ENCODE results near the gene UBE2V1. TPM values are rescaled to one million over a fixed set of nuclear protein-coding genes. Genes with fewer than 3 reads are reported as not detected.

Gene UBE2V1
- total and polyA plus RNA-seq, 7 donors = 55.0 to 117 (median 80.4) TPM

DNA sequence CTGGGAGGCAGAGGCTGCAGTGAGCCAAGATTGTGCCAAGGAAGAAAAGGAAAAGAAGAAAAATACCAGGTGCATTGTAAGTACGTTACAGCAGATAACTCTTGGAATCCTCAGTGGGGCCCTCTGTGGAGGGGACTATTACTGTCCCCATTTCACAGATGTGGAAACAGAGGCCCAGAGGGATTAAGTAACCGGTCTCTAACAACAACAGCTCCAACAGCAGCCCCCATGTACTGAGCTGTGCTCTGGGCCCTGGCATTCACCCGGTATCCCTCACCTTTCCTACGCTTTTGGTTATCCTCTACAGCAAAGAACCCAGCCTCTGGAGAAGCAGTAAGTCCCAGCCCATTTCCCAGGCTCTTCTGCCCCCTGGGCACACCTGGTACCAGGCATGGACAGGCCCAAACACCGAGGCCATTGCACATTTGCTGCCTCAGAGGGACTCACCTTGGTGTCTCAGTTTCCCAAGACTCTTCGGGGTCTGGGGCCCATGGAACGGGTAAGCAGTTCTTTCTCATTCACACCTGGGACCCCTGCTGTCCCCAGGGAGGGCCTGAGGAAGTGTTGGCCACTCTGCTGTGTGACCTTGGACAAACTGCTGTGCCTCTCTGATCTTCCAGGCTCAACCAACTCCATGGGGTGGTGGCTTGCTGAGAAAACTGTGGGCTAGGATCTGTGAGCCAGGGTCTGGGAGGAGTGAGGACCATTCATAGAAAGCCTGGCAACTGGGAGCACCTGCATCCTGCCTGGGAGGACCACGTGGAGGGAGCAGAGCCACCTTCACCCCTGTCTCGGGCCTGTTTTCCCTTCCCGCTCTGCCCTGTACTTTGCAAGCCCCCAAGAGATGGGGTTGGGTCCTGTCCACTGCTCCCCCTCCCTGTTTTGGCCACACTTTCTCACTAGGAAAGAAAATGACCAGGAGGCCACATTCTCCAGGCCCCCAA lies 70.3 kb downstream of the UBE2V1 start:
- no peaks in the 10 kb centered on the region for H3K27me3 ChIP-seq
- TF ChIP-seq POLR2AphosphoS5 (IDR thresholded peaks at IDR 0.05) = no peak
- no peak for TF ChIP-seq EP300 (IDR thresholded peaks at IDR 0.05)
- no peaks in the 10 kb centered on the region for H3K9me3 ChIP-seq
- H3K4me3 ChIP-seq = no peak overlapping the region
- WGBS, 2 donors = 90 to 92% methylated on average over 10 of the region's 10 CpGs
- no peak for DNase-seq
- H3K27ac ChIP-seq = no peak overlapping the region
- intact Hi-C loops (cut with DNase I) = no loop called here
- no peaks in the 10 kb centered on the region for H3K4me1 ChIP-seq
- no peaks in the 10 kb centered on the region for H3K36me3 ChIP-seq

DNA sequence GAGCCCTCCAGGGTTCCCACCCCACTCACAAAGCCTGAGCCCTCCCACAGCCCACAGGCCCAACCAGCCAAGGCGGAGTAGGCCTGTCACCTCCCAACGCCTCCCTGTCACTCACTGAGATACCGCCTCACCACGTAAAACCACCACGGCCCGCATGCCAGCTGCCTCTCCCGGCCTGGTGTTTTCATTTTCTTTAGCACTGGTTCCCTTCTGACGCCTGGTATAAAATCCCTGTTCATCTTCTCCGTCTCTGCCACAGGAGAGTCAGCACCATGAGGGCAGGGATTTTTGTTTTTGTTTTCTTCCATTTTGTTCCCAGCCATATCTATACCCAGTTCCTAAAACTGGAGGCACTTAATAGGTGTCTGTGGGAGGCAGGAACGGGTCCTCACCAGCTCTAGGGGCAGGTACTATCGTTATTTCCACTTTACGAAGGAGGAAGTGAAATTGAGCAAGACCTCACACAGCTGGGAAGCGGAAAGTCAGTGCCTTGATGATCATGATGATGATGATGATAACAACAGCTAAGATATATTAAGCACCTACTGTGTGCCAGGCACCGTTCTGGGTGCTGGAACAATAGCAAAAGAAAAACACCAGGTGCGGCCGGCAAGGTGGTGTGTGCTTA lies 71.6 kb downstream of the UBE2V1 start:
- Histone ChIP-seq H3K4me3 (no peak overlapping the region), H3K27ac (no peak overlapping the region), H3K4me1 (no peaks in the 10 kb centered on the region), H3K27me3 (no peaks in the 10 kb centered on the region), H3K9me3 (no peaks in the 10 kb centered on the region), H3K36me3 (no peaks in the 10 kb centered on the region)
- 56 to 74% methylated on average over 16 of the region's 16 CpGs for WGBS, 2 donors
- TF ChIP-seq EP300 (IDR thresholded peaks at IDR 0.05) = no peak
- TF ChIP-seq, protein P1, sequence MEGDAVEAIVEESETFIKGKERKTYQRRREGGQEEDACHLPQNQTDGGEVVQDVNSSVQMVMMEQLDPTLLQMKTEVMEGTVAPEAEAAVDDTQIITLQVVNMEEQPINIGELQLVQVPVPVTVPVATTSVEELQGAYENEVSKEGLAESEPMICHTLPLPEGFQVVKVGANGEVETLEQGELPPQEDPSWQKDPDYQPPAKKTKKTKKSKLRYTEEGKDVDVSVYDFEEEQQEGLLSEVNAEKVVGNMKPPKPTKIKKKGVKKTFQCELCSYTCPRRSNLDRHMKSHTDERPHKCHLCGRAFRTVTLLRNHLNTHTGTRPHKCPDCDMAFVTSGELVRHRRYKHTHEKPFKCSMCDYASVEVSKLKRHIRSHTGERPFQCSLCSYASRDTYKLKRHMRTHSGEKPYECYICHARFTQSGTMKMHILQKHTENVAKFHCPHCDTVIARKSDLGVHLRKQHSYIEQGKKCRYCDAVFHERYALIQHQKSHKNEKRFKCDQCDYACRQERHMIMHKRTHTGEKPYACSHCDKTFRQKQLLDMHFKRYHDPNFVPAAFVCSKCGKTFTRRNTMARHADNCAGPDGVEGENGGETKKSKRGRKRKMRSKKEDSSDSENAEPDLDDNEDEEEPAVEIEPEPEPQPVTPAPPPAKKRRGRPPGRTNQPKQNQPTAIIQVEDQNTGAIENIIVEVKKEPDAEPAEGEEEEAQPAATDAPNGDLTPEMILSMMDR (IDR thresholded peaks at IDR 0.05) = no peak
- no peak for TF ChIP-seq POLR2A (IDR thresholded peaks at IDR 0.05)
- TF ChIP-seq POLR2AphosphoS5 (IDR thresholded peaks at IDR 0.05) = no peak
- intact Hi-C loops (cut with DNase I) = no loop called here
- DNase-seq = no peak

DNA sequence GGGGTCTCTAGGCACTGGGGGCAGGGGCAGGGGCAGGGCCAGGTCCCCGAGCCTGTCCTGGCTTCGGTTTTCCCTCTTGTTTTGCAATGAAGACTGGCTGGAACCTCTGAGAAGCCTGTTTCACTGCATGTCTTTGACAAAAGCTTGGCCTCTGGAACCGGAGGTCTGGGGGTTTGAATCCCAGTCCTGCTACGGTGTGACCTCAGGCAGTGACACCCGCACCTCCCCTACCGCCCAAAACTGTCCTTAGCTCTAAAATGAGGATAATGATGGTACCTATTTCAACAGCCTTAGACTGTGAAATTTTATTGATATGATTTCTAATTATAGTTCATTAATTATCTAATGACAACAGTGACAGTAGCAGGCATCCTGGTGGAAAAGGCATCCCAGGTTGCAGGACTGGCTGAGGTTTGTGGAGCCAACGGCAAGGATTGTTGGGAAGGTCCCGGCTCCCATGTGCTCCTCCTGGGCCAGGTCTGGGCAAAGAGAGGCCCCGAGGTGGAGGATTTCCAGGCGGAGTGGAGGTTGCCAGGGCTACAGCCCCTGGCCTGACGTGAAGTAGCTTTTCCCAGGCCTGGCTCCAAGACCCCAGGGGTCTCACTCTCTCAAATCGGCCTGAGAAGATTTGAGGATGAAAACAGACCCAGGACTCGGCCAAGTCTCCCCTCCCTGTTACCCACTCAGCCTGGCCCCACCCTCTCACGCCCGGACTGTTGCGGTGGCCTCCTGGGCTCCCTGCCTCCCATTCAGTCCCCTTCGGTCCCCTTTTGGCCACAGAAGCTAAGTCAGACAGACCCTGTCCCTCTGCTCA lies 72.3 kb downstream of the UBE2V1 start:
- WGBS, 2 donors = 89 to 90% methylated on average over 17 of the region's 17 CpGs
- intact Hi-C loops (cut with DNase I) = no loop called here
- Histone ChIP-seq H3K27me3 (no peaks in the 10 kb centered on the region), H3K36me3 (no peaks in the 10 kb centered on the region), H3K9me3 (no peaks in the 10 kb centered on the region), H3K4me1 (no peaks in the 10 kb centered on the region), H3K27ac (no peak overlapping the region), H3K4me3 (no peak overlapping the region)
- no peak for DNase-seq
- no peak for TF ChIP-seq EP300 (IDR thresholded peaks at IDR 0.05)
- TF ChIP-seq POLR2A (IDR thresholded peaks at IDR 0.05) = no peak
- TF ChIP-seq POLR2AphosphoS5 (IDR thresholded peaks at IDR 0.05) = no peak
- TF ChIP-seq, protein P1 (IDR thresholded peaks at IDR 0.05) = no peak

DNA sequence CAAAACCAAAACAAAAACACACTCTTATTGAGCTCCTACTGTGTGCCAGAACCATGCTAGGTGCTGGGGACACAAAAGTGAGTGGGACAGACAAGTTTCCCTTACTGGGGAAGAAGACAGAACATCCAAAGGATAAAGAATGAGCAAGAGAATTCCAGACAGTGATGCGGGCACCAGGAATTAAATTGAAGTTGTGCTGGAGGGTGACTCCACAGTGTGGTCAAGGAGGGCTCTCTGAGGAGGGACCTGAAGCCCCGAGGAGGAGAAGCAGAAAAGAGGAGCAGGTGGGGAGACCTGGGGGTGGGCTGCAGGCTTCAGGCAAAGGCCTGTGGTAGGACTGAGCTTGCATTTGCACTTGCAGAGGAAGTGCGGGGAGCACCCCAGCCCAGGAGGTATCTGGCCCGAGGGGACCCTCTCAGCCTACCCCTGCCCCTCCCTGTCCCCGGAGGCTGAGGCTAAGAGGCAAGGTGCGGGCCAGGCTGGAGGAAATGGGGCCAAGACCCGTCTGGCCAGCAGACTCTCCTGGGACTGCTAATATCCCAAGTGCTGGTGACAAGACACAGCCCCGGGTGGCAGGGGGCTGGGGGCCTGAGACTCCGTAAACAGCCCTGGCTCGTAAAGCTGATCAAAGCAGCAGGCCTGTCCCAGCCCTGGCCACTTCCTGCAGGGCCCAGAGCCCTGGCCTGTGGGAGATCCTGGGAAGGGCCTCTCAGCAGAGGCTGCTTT lies 73.1 kb downstream of the UBE2V1 start:
- Histone ChIP-seq H3K4me3 (no peak overlapping the region), H3K36me3 (no peaks in the 10 kb centered on the region), H3K27ac (no peak overlapping the region), H3K4me1 (peaks cover 0 to 7% (median 3%) of the 10 kb centered on the region in 4 donors), H3K9me3 (no peaks in the 10 kb centered on the region), H3K27me3 (no peaks in the 10 kb centered on the region)
- TF ChIP-seq EP300 (IDR thresholded peaks at IDR 0.05) (no peak), POLR2A (IDR thresholded peaks at IDR 0.05) (no peak), POLR2AphosphoS5 (IDR thresholded peaks at IDR 0.05) (no peak)
- TF ChIP-seq, protein P1 (IDR thresholded peaks at IDR 0.05) = no peak
- intact Hi-C loops (cut with DNase I) = no loop called here
- WGBS, 2 donors = 72 to 76% methylated on average over 10 of the region's 10 CpGs
- DNase-seq = no peak
